22Rv1 (cell line): ENCODE results near the gene ARFGAP1.

Experiments used
- H3K27ac ChIP-seq: fragments of 450-650 bp; 2 replicates; pipeline ENCODE4 v1.5.1; 2017
- CTCF ChIP-seq: fragments of 450-650 bp; IDR thresholded peaks from 2 replicates; pipeline ENCODE4 v1.5.1; 2017; ENCODE audit warnings: mild to moderate bottlenecking
- ZFX ChIP-seq: fragments of 450-650 bp; IDR thresholded peaks from 2 replicates; pipeline ENCODE4 v1.6.1; 2017; ENCODE audit warnings: antibody characterized with exemption, borderline replicate concordance

Gene ARFGAP1

DNA sequence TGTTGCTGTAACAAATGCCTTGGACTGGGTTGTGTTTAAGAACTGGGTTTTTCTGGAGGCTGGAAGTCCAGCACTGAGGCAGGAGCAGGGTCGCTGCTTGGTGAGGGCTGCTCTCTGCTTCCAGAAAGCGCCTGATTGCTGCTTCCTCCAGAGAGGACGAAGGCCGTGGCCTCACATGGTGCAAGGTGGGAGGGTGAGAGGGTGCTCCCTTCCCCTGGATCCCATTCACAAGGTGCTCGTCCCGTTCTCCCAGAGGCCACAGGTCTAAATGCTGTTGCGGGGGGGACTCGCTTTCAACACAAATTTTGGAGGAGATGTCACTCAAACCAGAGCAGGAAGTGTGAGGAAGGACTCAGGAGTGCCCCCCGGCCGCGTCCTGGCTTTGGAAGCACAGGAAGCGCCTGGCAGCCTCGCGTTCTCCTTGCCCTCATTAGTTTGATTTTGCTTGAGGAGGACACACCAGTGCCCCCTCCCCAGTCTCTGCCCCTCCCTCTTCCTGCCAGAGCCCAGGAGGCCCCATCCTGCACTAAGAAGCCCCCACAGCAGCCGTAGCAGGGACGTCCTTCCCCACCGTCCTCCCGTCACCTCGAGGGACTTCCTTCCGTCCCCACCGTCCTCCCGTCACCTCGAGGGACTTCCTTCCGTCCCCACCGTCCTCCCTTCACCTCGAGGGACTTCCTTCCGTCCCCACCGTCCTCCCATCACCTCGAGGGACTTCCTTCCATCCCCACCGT is 10.7 kb upstream of the ARFGAP1 start:
- no peak overlapping the region for H3K27ac ChIP-seq

DNA sequence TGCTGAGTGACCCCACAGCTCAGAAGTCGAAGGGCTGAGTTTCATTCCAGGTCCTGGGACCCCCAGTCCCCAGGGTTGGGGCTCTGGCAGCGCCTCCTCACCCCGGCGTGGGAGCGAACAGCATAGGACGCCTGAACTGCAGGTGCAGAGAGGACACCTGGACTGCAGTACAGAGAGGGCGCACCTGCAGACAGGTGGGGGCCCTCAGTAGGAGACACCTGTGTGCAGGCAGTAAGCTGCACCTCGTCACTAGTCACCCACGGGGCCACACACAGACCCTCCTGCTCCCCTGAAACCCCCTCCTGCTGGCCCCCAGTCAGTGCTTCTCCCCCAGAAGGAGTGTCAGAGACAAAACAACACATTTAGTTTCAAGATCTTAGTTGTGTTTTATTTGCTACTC is 9.8 kb upstream of the ARFGAP1 start:
- TF ChIP-seq ZFX = no peak
- no peak for TF ChIP-seq CTCF
- H3K27ac ChIP-seq = no peak overlapping the region

More for the DNA sequence above, 10.7 kb upstream of the ARFGAP1 start:
- no peak for TF ChIP-seq CTCF
- TF ChIP-seq ZFX = no peak

- H3K27ac ChIP-seq = no peak overlapping the region
- TF ChIP-seq CTCF (no peak), ZFX (no peak)
Observed at GRCh38 chr20:63264000-63264399, 8.6 kb upstream of the ARFGAP1 start.

DNA sequence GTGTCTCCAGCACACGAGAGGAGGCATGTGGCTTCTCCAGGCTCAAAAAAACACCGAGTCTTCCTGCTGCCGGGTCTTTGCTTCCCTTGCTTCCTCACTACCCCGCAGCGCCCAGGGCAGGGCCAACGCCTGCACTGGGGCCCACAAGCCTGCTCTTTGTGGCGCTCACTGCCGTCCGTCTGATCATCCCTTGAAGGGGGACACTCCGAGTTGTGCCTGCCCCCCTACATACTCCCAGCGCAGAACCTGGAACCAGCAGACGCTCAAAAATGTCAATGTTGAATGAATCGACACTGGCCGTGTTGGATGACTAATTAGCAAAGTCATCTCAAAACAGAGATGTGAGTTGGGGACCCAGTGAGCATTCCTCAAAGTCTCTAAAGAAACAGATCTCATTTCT is 8.1 kb upstream of the ARFGAP1 start:
- no peak for TF ChIP-seq CTCF
- TF ChIP-seq ZFX = no peak
- no peak overlapping the region for H3K27ac ChIP-seq

- TF ChIP-seq ZFX (no peak), CTCF (no peak)
- H3K27ac ChIP-seq = no peak overlapping the region
Observed at GRCh38 chr20:63265891-63266515, 6.6 kb upstream of the ARFGAP1 start.

DNA sequence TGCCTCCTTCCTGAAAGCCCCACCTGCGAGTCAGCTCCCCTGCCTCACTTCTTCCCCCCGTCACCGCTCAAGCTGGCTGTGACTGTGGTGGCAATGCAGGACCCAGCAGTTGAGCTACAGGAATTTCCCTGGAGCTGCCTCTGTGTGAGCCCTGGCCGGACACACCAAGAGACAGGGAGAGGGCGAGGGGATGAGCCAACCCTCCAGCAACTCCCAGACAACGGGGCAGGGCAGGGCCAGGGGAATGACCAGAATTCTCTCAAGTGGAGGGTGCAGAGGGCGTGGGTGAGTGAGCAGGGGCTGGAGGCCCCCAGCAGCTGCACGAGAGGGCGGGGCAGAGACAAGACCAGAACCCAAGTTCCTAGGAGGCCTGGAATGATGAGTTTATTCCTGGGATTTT is 4.9 kb upstream of the ARFGAP1 start:
- no peak overlapping the region for H3K27ac ChIP-seq
- TF ChIP-seq CTCF (no peak), ZFX (no peak)

DNA sequence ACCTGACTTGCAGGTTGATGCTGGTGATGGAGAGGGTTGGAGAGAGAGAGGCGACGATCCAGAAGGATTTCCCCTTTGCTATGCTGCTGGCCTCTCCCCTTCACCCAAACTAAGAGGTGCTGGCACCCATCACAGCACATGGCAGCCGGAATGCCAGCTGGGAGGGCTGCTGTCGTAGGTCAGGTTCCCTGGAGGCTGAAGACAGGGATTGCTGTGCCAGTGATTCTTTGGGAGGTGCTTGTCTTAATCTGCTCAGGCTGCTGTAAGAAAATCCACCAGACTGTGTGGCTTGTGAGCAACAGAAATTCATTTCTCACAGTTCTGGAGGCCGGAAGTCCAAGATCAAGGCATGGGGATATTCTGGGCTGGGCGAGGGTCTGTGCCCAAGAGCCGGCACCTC is 4.4 kb upstream of the ARFGAP1 start:
- H3K27ac ChIP-seq = no peak overlapping the region
- no peak for TF ChIP-seq CTCF
